Progenitor cell of endocrine pancreas (in vitro differentiated cells): ENCODE results near the gene PLA2G2F. TPM values are rescaled to one million over a fixed set of nuclear protein-coding genes. Genes with fewer than 3 reads are reported as not detected.

ENCODE experiments used
- DNase-seq: peaks from one replicate; pipeline ENCODE4 v3.0.0; 2021; ENCODE audit warnings: low spot score; ENCODE audit not compliant: unreplicated experiment
- H3K27ac Mint-ChIP-seq: 2 replicates; pipeline ENCODE4 v1.8.0; 2021; ENCODE audit warnings: mild to moderate bottlenecking, moderate library complexity, mixed read lengths
- H3K27me3 Mint-ChIP-seq: 2 replicates; pipeline ENCODE4 v1.8.0; 2021; ENCODE audit warnings: mixed read lengths
- H3K36me3 Mint-ChIP-seq: 2 replicates; pipeline ENCODE4 v1.8.0; 2022; ENCODE audit warnings: mixed read lengths; ENCODE audit not compliant: insufficient read depth
- H3K4me1 Mint-ChIP-seq: 2 replicates; pipeline ENCODE4 v1.8.0; 2021; ENCODE audit warnings: low read depth, mixed read lengths
- H3K4me3 Mint-ChIP-seq: 2 replicates; pipeline ENCODE4 v1.8.0; 2021; ENCODE audit warnings: low read depth, mild to moderate bottlenecking, moderate library complexity, mixed read lengths
- H3K9me3 Mint-ChIP-seq: 2 replicates; pipeline ENCODE4 v1.8.0; 2021; ENCODE audit warnings: low read depth, mixed read lengths
- total RNA-seq: library from RNA; stranded (reverse); gene quantifications from 2 replicates; pipeline ENCODE4 v1.2.1, GENCODE V29; 2021
- TF ChIP-seq, protein P1 (sequence below): fragments of 200-600 bp; sonication (generic); IDR thresholded peaks from one replicate; pipeline ENCODE4 v1.5.0; 2021; ENCODE audit warnings: antibody characterized with exemption, mild to moderate bottlenecking; ENCODE audit not compliant: unreplicated experiment

PLA2G2F gene
- total RNA-seq, 1 donor from 2014 or later, result not detected

DNA sequence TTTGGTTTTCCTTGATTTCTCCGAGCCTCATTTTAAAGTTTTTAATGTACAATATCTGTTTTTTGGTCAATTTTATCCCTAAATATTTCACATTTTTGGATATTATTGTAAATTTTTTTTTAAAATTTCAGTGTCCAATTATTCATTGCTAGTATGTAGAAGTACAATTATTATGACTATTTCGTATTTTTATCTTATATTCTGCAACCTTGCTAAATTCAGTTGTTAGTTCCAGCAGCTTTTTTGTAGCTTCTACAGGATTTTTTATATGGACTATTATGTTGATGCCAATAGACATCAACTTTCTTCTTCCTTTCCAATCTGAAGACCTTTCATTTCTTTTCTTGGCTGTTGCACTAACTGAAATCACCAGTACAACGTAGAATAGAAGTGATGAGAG, 4.1 kb upstream of the PLA2G2F start:
- Mint-ChIP-seq H3K9me3 (peaks cover 9% of the 10 kb centered on the region), H3K36me3 (no peaks in the 10 kb centered on the region), H3K27me3 (peaks cover 10% of the 10 kb centered on the region), H3K4me3 (no peak overlapping the region), H3K4me1 (peaks cover 6% of the 10 kb centered on the region), H3K27ac (no peak overlapping the region)
- DNase-seq, result no peak
- TF ChIP-seq, protein P1, sequence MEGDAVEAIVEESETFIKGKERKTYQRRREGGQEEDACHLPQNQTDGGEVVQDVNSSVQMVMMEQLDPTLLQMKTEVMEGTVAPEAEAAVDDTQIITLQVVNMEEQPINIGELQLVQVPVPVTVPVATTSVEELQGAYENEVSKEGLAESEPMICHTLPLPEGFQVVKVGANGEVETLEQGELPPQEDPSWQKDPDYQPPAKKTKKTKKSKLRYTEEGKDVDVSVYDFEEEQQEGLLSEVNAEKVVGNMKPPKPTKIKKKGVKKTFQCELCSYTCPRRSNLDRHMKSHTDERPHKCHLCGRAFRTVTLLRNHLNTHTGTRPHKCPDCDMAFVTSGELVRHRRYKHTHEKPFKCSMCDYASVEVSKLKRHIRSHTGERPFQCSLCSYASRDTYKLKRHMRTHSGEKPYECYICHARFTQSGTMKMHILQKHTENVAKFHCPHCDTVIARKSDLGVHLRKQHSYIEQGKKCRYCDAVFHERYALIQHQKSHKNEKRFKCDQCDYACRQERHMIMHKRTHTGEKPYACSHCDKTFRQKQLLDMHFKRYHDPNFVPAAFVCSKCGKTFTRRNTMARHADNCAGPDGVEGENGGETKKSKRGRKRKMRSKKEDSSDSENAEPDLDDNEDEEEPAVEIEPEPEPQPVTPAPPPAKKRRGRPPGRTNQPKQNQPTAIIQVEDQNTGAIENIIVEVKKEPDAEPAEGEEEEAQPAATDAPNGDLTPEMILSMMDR, result no peak

DNA sequence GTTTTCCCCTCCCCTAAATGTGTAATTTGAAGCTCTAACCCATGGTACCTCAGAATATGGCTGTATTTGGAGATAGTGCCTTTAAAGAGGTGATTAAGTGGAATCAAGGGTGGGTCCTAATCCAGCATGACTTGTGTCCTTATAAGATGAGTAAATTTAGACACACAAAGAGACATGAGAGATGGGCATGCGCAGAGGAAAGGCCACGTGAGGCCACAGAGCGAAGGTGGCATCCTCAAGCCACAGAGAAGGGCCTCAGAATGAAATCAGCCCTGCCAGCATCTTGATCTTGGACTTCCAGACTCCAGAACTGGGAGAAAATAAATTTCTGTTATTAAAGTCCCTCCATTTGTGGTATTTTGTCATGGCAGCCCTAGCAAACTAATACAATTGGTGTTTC, 2.9 kb upstream of the PLA2G2F start:
- DNase-seq, result no peak
- H3K4me3 Mint-ChIP-seq, result no peak overlapping the region
- no peak overlapping the region for H3K27ac Mint-ChIP-seq
- H3K4me1 Mint-ChIP-seq, result peaks cover 6% of the 10 kb centered on the region
- peaks cover 17% of the 10 kb centered on the region for H3K27me3 Mint-ChIP-seq
- H3K9me3 Mint-ChIP-seq, result peaks cover 7% of the 10 kb centered on the region
- no peaks in the 10 kb centered on the region for H3K36me3 Mint-ChIP-seq
- TF ChIP-seq, protein P1, result no peak

DNA sequence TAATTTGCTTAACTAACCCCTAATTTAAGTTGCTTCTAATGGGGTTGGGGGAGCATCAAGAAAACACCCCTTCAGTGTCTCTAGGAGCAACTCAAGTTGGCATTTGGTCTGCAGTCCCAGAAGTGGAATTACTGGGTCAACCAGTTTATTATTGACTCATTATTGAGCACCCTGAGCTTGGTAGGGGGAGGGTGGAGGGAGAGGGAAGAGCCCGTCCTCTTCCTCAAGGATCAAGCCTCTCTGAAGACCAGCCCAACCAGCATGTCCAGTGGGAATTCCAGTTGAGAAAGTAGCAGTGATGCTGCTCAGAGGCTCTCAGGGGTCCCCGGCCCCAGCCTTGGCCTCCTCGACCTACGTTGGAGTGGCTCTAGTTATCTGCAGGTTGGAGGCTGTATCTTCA, 2.1 kb upstream of the PLA2G2F start:
- Mint-ChIP-seq H3K4me3 (no peak overlapping the region), H3K4me1 (peaks cover 6% of the 10 kb centered on the region), H3K36me3 (no peaks in the 10 kb centered on the region), H3K27ac (no peak overlapping the region), H3K9me3 (peaks cover 6% of the 10 kb centered on the region), H3K27me3 (peaks cover 13% of the 10 kb centered on the region)
- TF ChIP-seq, protein P1, result no peak
- no peak for DNase-seq

DNA sequence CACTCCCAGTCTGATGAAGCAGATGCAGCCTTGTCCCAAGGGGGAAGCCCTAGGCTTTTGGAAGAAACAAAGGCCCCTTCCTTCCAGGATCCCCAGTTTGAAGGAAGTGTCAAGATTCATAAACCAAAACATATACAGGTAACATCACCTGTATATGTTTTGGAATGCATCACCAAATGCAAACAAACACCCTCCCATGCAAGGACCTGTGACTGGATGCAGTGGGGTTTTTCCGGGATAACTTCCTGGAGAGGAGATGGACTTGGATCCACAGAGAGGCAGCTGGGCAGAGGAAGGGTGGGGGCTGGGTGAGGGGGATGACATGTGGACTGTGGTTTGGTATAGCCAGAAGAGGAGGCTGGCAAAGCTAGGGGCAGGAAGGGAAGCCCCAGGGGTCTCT, 1.5 kb upstream of the PLA2G2F start:
- DNase-seq, result no peak
- Mint-ChIP-seq H3K4me3 (no peak overlapping the region), H3K27ac (no peak overlapping the region), H3K36me3 (no peaks in the 10 kb centered on the region), H3K4me1 (peaks cover 6% of the 10 kb centered on the region), H3K27me3 (peaks cover 16% of the 10 kb centered on the region), H3K9me3 (peaks cover 4% of the 10 kb centered on the region)
- TF ChIP-seq, protein P1, result no peak

DNA sequence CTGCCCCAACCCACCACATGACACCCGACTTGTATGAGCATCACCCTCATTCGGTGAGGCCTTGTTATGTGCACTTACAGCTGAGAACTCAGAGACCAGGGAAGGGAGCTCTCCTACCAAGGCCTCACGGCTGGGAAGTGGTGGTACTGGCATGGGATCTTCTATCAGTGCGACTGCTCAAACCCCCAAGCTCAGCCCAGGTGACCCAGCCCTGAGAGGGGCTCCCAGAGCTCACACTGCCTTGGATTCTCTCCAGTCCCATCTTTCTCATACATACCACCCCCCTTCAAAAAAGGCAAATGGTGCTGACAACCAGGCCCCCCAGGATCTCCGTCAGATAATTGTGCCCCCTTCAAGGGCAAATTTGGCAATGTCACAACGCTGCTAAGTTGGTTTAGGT, 777 bp upstream of the PLA2G2F start:
- Mint-ChIP-seq H3K4me3 (no peak overlapping the region), H3K27me3 (peaks cover 17% of the 10 kb centered on the region), H3K36me3 (no peaks in the 10 kb centered on the region), H3K4me1 (peaks cover 6% of the 10 kb centered on the region), H3K9me3 (peaks cover 4% of the 10 kb centered on the region), H3K27ac (no peak overlapping the region)
- TF ChIP-seq, protein P1, result no peak
- DNase-seq, result no peak
